ENCODE measurements around the gene TOP1. TPM values are rescaled to one million over a fixed set of nuclear protein-coding genes. Genes with fewer than 3 reads are reported as not detected.

Gene TOP1
- polyA plus RNA-seq, 3 donors = 6.9 to 11.5 (median 11.5) TPM

GRCh38 chr20:41078329-41078728 lies 49.7 kb downstream of the TOP1 start:
- Histone ChIP-seq H3K4me3 (replicated peaks in 1 of 3; ENCODE audit: low read depth in 2 of 3, low read length in 3 of 3) (no peak overlapping the region), H3K9me3 (replicated peaks in 1 of 2; ENCODE audit: control insufficient read depth in 1 of 2, insufficient read depth in 1 of 2, low read length in 2 of 2) (no peaks in the 10 kb centered on the region), H3K4me1 (ENCODE audit: control insufficient read depth in 1 of 2, insufficient read depth in 2 of 2, low read length in 2 of 2) (peaks cover 0 to 4% of the 10 kb centered on the region in 2 donors), H4K20me1 (ENCODE audit: insufficient read depth, low read length) (peaks cover 88% of the 10 kb centered on the region), H2AFZ (ENCODE audit: insufficient read depth, low read depth, low read length, poor library complexity, severe bottlenecking) (no peak overlapping the region), H3K27me3 (ENCODE audit: control insufficient read depth in 2 of 2, insufficient read depth in 2 of 2, low read length in 2 of 2) (no peaks in the 10 kb centered on the region), H3K9ac (ENCODE audit: insufficient read depth, low read length, poor library complexity, severe bottlenecking) (no peak overlapping the region), H3K36me3 (replicated peaks in 1 of 2; ENCODE audit: control insufficient read depth in 1 of 2, insufficient read depth in 2 of 2, low read length in 2 of 2) (peaks cover 57 to 83% of the 10 kb centered on the region in 2 donors), H3K79me2 (ENCODE audit: insufficient read depth, low read length) (peaks cover 44% of the 10 kb centered on the region), H3K4me2 (replicated peaks; ENCODE audit: extremely low read depth, low read length, poor library complexity, severe bottlenecking) (no peak overlapping the region), H3K27ac (ENCODE audit: low read depth in 1 of 2, low read length in 2 of 2) (peak overlapping the region in 1 of 2 donors; percentile 40)
- DNase-seq = no peak
- H3K27me3 Mint-ChIP-seq (ENCODE audit: low read depth in 3 of 3) = no peaks in the 10 kb centered on the region
- no peak for TF ChIP-seq CTCF (IDR thresholded peaks at IDR 0.05)
- peak overlapping the region in 2 of 7 donors; percentile 28 to 30 for H3K27ac Mint-ChIP-seq
- intact Hi-C loops (cut with micrococcal nuclease) = no loop called here
- H3K9me3 Mint-ChIP-seq = no peaks in the 10 kb centered on the region
- H3K4me1 Mint-ChIP-seq = peaks cover 17% of the 10 kb centered on the region
- H3K36me3 Mint-ChIP-seq = peaks cover 67 to 73% of the 10 kb centered on the region in 2 donors
- no peak overlapping the region for H3K4me3 Mint-ChIP-seq

GRCh38 chr20:41079066-41079465 lies 50.4 kb downstream of the TOP1 start:
- no peak for TF ChIP-seq CTCF (IDR thresholded peaks at IDR 0.05)
- no peaks in the 10 kb centered on the region for H3K27me3 ChIP-seq (ENCODE audit: control insufficient read depth in 2 of 2, insufficient read depth in 2 of 2, low read length in 2 of 2)
- Mint-ChIP-seq H3K27me3 (ENCODE audit: low read depth in 3 of 3) (no peaks in the 10 kb centered on the region), H3K9me3 (no peaks in the 10 kb centered on the region), H3K4me1 (peaks cover 15% of the 10 kb centered on the region), H3K4me3 (no peak overlapping the region), H3K27ac (peak overlapping the region in 3 of 7 donors; percentile 20 to 43 (median 32)), H3K36me3 (peaks cover 74 to 80% of the 10 kb centered on the region in 2 donors)
- H4K20me1 ChIP-seq (ENCODE audit: insufficient read depth, low read length) = peaks cover 88% of the 10 kb centered on the region
- H3K79me2 ChIP-seq (ENCODE audit: insufficient read depth, low read length) = peaks cover 37% of the 10 kb centered on the region
- 100% methylated on average over 1 of the region's 2 CpGs for WGBS (ENCODE audit: insufficient coverage)
- DNase-seq = no peak
- peaks cover 0 to 4% of the 10 kb centered on the region in 2 donors for H3K4me1 ChIP-seq (ENCODE audit: control insufficient read depth in 1 of 2, insufficient read depth in 2 of 2, low read length in 2 of 2)
- intact Hi-C loops (cut with micrococcal nuclease) = no loop called here
- H2AFZ ChIP-seq (ENCODE audit: insufficient read depth, low read depth, low read length, poor library complexity, severe bottlenecking) = no peak overlapping the region
- H3K4me3 ChIP-seq (replicated peaks in 1 of 3; ENCODE audit: low read depth in 2 of 3, low read length in 3 of 3) = no peak overlapping the region
- peak overlapping the region in 1 of 2 donors; percentile 40 for H3K27ac ChIP-seq (ENCODE audit: low read depth in 1 of 2, low read length in 2 of 2)
- peaks cover 64 to 91% of the 10 kb centered on the region in 2 donors for H3K36me3 ChIP-seq (replicated peaks in 1 of 2; ENCODE audit: control insufficient read depth in 1 of 2, insufficient read depth in 2 of 2, low read length in 2 of 2)
- H3K4me2 ChIP-seq (replicated peaks; ENCODE audit: extremely low read depth, low read length, poor library complexity, severe bottlenecking) = no peak overlapping the region
- no peaks in the 10 kb centered on the region for H3K9me3 ChIP-seq (replicated peaks in 1 of 2; ENCODE audit: control insufficient read depth in 1 of 2, insufficient read depth in 1 of 2, low read length in 2 of 2)
- no peak overlapping the region for H3K9ac ChIP-seq (ENCODE audit: insufficient read depth, low read length, poor library complexity, severe bottlenecking)

All from CD14-positive monocyte (primary cell).